ENCODE measurements around the gene MSL3. TPM values are rescaled to one million over a fixed set of nuclear protein-coding genes. Genes with fewer than 3 reads are reported as not detected.

Gene MSL3
- polyA plus RNA-seq, 1 donor (not counting 4 experiments of a cell fraction or from before 2014, with no cell fraction given) = 30.7 TPM

- Histone ChIP-seq H3K36me3 (ENCODE audit: control insufficient read depth in 2 of 2, extremely low read depth in 1 of 2, insufficient read depth in 2 of 2, low read length in 2 of 2) (no peaks in the 10 kb centered on the region), H3K4me1 (ENCODE audit: control insufficient read depth, extremely low read depth, insufficient read depth, low read length) (peaks cover 5% of the 10 kb centered on the region), H3K27me3 (ENCODE audit: control insufficient read depth, extremely low read depth, insufficient read depth, low read length) (no peaks in the 10 kb centered on the region), H3K27ac (ENCODE audit: control insufficient read depth, insufficient read depth, low read length) (peak overlapping the region; percentile 83), H3K9me1 (ENCODE audit: control insufficient read depth, extremely low read depth, insufficient read depth, low read length) (no peaks in the 10 kb centered on the region), H3K9me3 (ENCODE audit: control insufficient read depth, low read depth, low read length) (no peaks in the 10 kb centered on the region), H3K9ac (ENCODE audit: control insufficient read depth, extremely low read depth, insufficient read depth, low read length) (peak overlapping the region; percentile 91), H3K79me2 (ENCODE audit: control insufficient read depth, insufficient read depth, low read length) (no peaks in the 10 kb centered on the region), H3K4me2 (ENCODE audit: control insufficient read depth, extremely low read depth, insufficient read depth, low read depth, low read length) (peak overlapping the region; percentile 77), H4K20me1 (ENCODE audit: control insufficient read depth, extremely low read depth, insufficient read depth, low read length) (no peaks in the 10 kb centered on the region), H3K4me3 (ENCODE audit: control insufficient read depth in 2 of 3, extremely low read depth in 1 of 3, insufficient read depth in 2 of 3, low read depth in 1 of 3, low read length in 3 of 3) (peak overlapping the region; percentile 58 to 80 (median 75)), H2AFZ (ENCODE audit: control insufficient read depth, low read length) (peak overlapping the region; percentile 84)
- dilution Hi-C loops (cut with MboI; ENCODE audit: extremely low pct_ligation_motif_present, low sequenced_read_pairs) = no loop called here
- FAIRE-seq (no peak), DNase-seq (ENCODE audit: low read depth, low spot score) (peak; percentile 11)
- TF ChIP-seq EZH2 (IDR thresholded peaks at IDR 0.05; ENCODE audit: low read length) = no peak
- TF ChIP-seq CTCF (optimal IDR thresholded peaks at IDR 0.05 in 1 of 3, IDR thresholded peaks at IDR 0.05 in 1 of 3, conservative IDR thresholded peaks at IDR 0.05 in 1 of 3; ENCODE audit: extremely low read depth in 1 of 3, insufficient read depth in 2 of 3, low read length in 3 of 3) = peak in 2 of 3 experiments; percentile 61 to 66
Observed at GRCh38 chrX:11758400-11759171, 549 bp downstream of the MSL3 start.

- Histone ChIP-seq H3K27ac (ENCODE audit: control insufficient read depth, insufficient read depth, low read length) (peak overlapping the region; percentile 83), H3K9me3 (ENCODE audit: control insufficient read depth, low read depth, low read length) (no peaks in the 10 kb centered on the region), H3K36me3 (ENCODE audit: control insufficient read depth in 2 of 2, extremely low read depth in 1 of 2, insufficient read depth in 2 of 2, low read length in 2 of 2) (peaks cover 0 to 3% of the 10 kb centered on the region in 2 experiments), H3K4me2 (ENCODE audit: control insufficient read depth, extremely low read depth, insufficient read depth, low read depth, low read length) (peak overlapping the region; percentile 77), H3K79me2 (ENCODE audit: control insufficient read depth, insufficient read depth, low read length) (no peaks in the 10 kb centered on the region), H4K20me1 (ENCODE audit: control insufficient read depth, extremely low read depth, insufficient read depth, low read length) (no peaks in the 10 kb centered on the region), H3K9ac (ENCODE audit: control insufficient read depth, extremely low read depth, insufficient read depth, low read length) (peak overlapping the region; percentile 91), H3K4me1 (ENCODE audit: control insufficient read depth, extremely low read depth, insufficient read depth, low read length) (peaks cover 5% of the 10 kb centered on the region), H3K27me3 (ENCODE audit: control insufficient read depth, extremely low read depth, insufficient read depth, low read length) (no peaks in the 10 kb centered on the region), H3K9me1 (ENCODE audit: control insufficient read depth, extremely low read depth, insufficient read depth, low read length) (no peaks in the 10 kb centered on the region), H3K4me3 (ENCODE audit: control insufficient read depth in 2 of 3, extremely low read depth in 1 of 3, insufficient read depth in 2 of 3, low read depth in 1 of 3, low read length in 3 of 3) (peak overlapping the region; percentile 58 to 80 (median 75)), H2AFZ (ENCODE audit: control insufficient read depth, low read length) (no peak overlapping the region)
- dilution Hi-C loops (cut with MboI; ENCODE audit: extremely low pct_ligation_motif_present, low sequenced_read_pairs) = no loop called here
- TF ChIP-seq EZH2 (IDR thresholded peaks at IDR 0.05; ENCODE audit: low read length) (no peak), CTCF (optimal IDR thresholded peaks at IDR 0.05 in 1 of 3, IDR thresholded peaks at IDR 0.05 in 1 of 3, conservative IDR thresholded peaks at IDR 0.05 in 1 of 3; ENCODE audit: extremely low read depth in 1 of 3, insufficient read depth in 2 of 3, low read length in 3 of 3) (no peak)
- no peak for DNase-seq (ENCODE audit: low read depth, low spot score)
- FAIRE-seq = no peak
Observed at GRCh38 chrX:11759172-11759460, 1.1 kb downstream of the MSL3 start.

Measured in keratinocyte (primary cell).